Activated CD8-positive, alpha-beta T cell treated with anti-CD3 and anti-CD28 coated beads for 36 hours (primary cell): ENCODE results near the gene ERCC1. TPM values are rescaled to one million over a fixed set of nuclear protein-coding genes. Genes with fewer than 3 reads are reported as not detected.

ENCODE experiments used
- ATAC-seq: fragments of 200-7000 bp; cut with Tn5 transposase; one replicate; pipeline ENCODE4 v1.10.0; 2021; ENCODE audit warnings: mild to moderate bottlenecking, moderate library complexity
- CTCF ChIA-PET: fragments of 350-600 bp; sonication (Branson Sonifier 250); formaldehyde crosslinking; loops from one replicate; lab custom pipeline; 2021; ENCODE audit warnings: antibody characterized with exemption; lab: Charles Lee
- POLR2A ChIA-PET: fragments of 350-600 bp; sonication (Branson Sonifier 250); formaldehyde crosslinking; loops from one replicate; lab custom pipeline; 2021; ENCODE audit warnings: antibody characterized with exemption; lab: Charles Lee
- DNase-seq: peaks from one replicate; pipeline ENCODE4 v3.0.0-alpha.2; 2020
- H3K27ac Mint-ChIP-seq: one replicate; pipeline ENCODE4 v1.8.0; 2021; ENCODE audit warnings: mild to moderate bottlenecking, mixed read lengths
- H3K27me3 Mint-ChIP-seq: one replicate; pipeline ENCODE4 v1.8.0; 2021; ENCODE audit warnings: mixed read lengths
- H3K36me3 Mint-ChIP-seq: one replicate; pipeline ENCODE4 v1.8.0; 2021; ENCODE audit warnings: low read depth, mixed read lengths
- H3K4me1 Mint-ChIP-seq: one replicate; pipeline ENCODE4 v1.8.0; 2021; ENCODE audit warnings: low read depth, mixed read lengths
- H3K4me3 Mint-ChIP-seq: one replicate; pipeline ENCODE4 v1.8.0; 2021; ENCODE audit warnings: mild to moderate bottlenecking, moderate library complexity, mixed read lengths
- H3K9me3 Mint-ChIP-seq: one replicate; pipeline ENCODE4 v1.8.0; 2021; ENCODE audit warnings: mixed read lengths
- CTCF ChIP-seq: fragments of 200-600 bp; IDR thresholded peaks from one replicate; pipeline ENCODE4 v1.8.0; 2022; ENCODE audit warnings: antibody characterized with exemption, mild to moderate bottlenecking
- intact Hi-C: fragments of 100-400 bp; cut with micrococcal nuclease; formaldehyde crosslinking; loops from one replicate; pipeline ENCODE4 v1.10.0; 2022
- total RNA-seq, 2 experiments: library from RNA; stranded (reverse); gene quantifications; one replicate each; pipeline ENCODE4 v1.2.3, GENCODE V29; 2021

ERCC1 gene
- total RNA-seq, 2 experiments from 2014 or later, result 41.6 to 46.5 TPM

DNA sequence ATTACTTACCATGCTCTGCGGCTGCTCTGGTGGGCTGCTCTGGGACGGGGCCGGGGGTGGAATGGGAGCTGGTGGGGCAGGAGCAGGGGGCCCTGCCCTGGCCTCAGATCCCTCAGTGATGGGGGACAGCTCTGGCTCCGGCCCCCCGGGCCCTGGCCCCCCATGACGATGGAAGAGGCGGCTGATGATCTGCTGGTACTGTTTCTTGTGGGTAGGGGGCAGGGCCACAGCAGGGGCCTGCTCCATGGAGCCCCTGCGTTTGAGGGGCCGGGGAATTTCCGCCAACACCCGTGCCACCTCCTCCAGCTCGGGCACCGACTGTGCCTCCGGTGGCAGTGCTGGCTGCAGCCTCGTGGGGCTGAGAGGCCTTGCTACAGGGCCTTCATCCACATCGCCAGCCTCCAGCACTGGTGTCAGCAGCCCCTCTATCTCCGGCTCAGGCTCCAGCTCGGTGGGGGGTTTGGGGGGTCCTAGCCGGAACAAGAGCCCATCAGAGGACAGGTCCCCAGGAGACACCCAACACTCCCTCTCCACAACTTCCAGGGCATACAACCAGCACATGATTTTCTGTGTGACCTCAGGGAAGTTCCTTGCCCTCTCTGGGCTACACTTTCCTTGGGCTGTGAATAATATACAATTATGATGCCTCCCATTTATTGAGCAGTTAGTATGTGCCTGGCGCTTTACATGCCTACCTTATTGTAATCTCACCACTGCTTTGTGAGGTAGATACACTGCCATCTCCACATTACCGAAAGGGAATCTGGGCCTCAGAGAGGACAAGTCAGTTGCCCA is 31.6 kb downstream of the ERCC1 start:
- Mint-ChIP-seq H3K36me3 (no peaks in the 10 kb centered on the region), H3K4me3 (no peak overlapping the region), H3K9me3 (no peaks in the 10 kb centered on the region), H3K27me3 (peaks cover 15% of the 10 kb centered on the region), H3K4me1 (peaks cover 3% of the 10 kb centered on the region), H3K27ac (no peak overlapping the region)
- no peak for TF ChIP-seq CTCF
- ChIA-PET CTCF (no interaction called here), POLR2A (no interaction called here)
- ATAC-seq (no peak), DNase-seq (no peak)
- intact Hi-C loops, result no loop called here

DNA sequence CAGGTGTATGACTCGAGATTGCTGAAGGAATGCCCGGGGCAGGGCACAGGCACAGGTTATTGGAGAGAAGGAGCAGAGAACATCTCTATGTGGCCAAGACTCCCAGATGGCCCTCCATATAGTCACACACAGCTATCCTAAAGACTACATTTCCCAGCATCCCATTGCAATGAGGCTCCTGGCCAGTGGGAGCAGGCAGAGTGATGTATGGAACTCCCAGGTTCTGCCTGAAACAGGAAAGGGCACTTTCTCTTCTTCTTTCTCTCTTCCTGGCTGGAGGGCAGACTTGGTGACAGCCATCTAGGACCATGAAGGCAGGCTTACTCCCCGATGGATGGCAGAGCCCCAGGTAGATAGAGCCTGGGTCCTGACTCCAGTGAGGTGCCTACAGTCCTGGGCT is 32.4 kb downstream of the ERCC1 start:
- no peak for DNase-seq
- H3K4me3 Mint-ChIP-seq, result no peak overlapping the region
- H3K4me1 Mint-ChIP-seq, result no peaks in the 10 kb centered on the region
- no peak for TF ChIP-seq CTCF
- POLR2A ChIA-PET, result no interaction called here
- intact Hi-C loops, result no loop called here
- CTCF ChIA-PET, result no interaction called here
- H3K36me3 Mint-ChIP-seq, result no peaks in the 10 kb centered on the region
- H3K27ac Mint-ChIP-seq, result no peak overlapping the region
- ATAC-seq, result no peak
- H3K9me3 Mint-ChIP-seq, result no peaks in the 10 kb centered on the region
- peaks cover 12% of the 10 kb centered on the region for H3K27me3 Mint-ChIP-seq

GRCh38 chr19:45385392-45386221 is 38.1 kb downstream of the ERCC1 start:
- H3K4me3 Mint-ChIP-seq, result no peak overlapping the region
- intact Hi-C loops, result no loop called here
- TF ChIP-seq CTCF, result no peak

DNA sequence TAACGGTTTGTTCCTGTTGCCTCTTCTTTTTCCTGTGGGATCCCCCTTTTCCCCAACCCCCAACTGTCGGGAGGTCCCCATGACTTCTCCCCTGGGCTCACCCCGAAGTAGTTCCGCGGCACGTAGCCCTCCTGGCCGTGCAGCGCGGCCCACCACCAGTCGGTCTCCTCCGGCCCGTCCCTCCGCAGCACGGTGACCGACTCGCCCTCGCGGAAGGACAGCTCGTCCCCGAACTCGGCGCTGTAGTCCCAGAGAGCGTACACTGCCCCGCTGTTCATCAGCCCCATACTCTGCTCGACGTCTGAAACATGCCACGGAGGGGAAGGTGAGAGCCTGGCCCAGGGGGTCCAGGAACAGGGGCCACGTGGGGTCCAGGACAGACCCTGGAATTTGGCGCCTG is 41.3 kb downstream of the ERCC1 start:
- ChIA-PET POLR2A (no interaction called here), CTCF (no interaction called here)
- no peak overlapping the region for H3K27ac Mint-ChIP-seq
- no peak overlapping the region for H3K4me3 Mint-ChIP-seq
- DNase-seq, result no peak
- no peaks in the 10 kb centered on the region for H3K36me3 Mint-ChIP-seq
- intact Hi-C loops, result no loop called here
- TF ChIP-seq CTCF, result no peak
- H3K9me3 Mint-ChIP-seq, result no peaks in the 10 kb centered on the region
- H3K4me1 Mint-ChIP-seq, result no peaks in the 10 kb centered on the region
- ATAC-seq, result no peak
- H3K27me3 Mint-ChIP-seq, result peaks cover 18% of the 10 kb centered on the region

More at GRCh38 chr19:45385392-45386221, 38.1 kb downstream of the ERCC1 start:
- ChIA-PET CTCF (no interaction called here), POLR2A (interaction anchor here (1.0 kb wide), 1 partner anchor 249 kb away, joined by 3 read pairs; no protein-coding TSS in a partner anchor)
- DNase-seq (no peak), ATAC-seq (no peak)
- Mint-ChIP-seq H3K4me1 (no peaks in the 10 kb centered on the region), H3K36me3 (no peaks in the 10 kb centered on the region), H3K27me3 (peaks cover 22% of the 10 kb centered on the region), H3K9me3 (no peaks in the 10 kb centered on the region), H3K27ac (no peak overlapping the region)

DNA sequence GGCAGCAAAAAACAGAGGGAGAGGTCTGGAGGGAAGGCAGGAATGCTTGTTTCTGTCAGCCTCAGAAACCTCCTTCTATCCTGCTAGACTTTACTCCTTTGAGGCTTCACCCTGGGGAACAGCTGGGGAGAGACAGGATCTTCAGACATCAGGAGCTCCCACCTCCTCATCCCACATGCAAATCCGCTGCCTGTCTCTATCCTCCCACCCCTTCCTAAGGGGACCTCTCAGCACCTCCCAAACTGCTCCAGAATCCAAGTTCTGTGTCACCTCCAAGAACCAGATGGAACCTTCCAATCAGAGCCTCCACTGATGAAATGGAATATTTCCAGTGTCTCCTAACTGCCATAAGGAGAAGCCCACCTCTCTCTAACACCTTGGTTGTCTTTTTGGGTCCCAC is 43.6 kb downstream of the ERCC1 start:
- ChIA-PET POLR2A (no interaction called here), CTCF (no interaction called here)
- no peak overlapping the region for H3K27ac Mint-ChIP-seq
- H3K27me3 Mint-ChIP-seq, result peaks cover 4% of the 10 kb centered on the region
- no peaks in the 10 kb centered on the region for H3K4me1 Mint-ChIP-seq
- DNase-seq (no peak), ATAC-seq (no peak)
- no peaks in the 10 kb centered on the region for H3K36me3 Mint-ChIP-seq
- H3K4me3 Mint-ChIP-seq, result no peak overlapping the region
- TF ChIP-seq CTCF, result no peak
- no peaks in the 10 kb centered on the region for H3K9me3 Mint-ChIP-seq
- intact Hi-C loops, result no loop called here
